Stimulated activated naive CD8-positive, alpha-beta T cell treated with anti-CD3 and anti-CD28 coated beads, Interleukin-15, Interleukin-2, amounts not matched to agents 100 ng/mL and 50 ng/mL, for 24 hours (primary cell): ENCODE results near the gene PI4K2A.
A peak's percentile ranks its signal among the peaks of the same experiment; 100 is the strongest.
"Not testable (repeated sequence)": the region's sequence is repeated elsewhere in the genome, so short reads cannot be mapped to it uniquely, and the experiment has no call there.

Experiments
- H3K27ac Mint-ChIP-seq: one replicate; pipeline ENCODE4 v1.8.0; 2021; ENCODE audit warnings: mild to moderate bottlenecking, mixed read lengths
- H3K27me3 Mint-ChIP-seq: one replicate; pipeline ENCODE4 v1.8.0; 2021; ENCODE audit warnings: mixed read lengths
- H3K36me3 Mint-ChIP-seq: one replicate; pipeline ENCODE4 v1.8.0; 2021; ENCODE audit warnings: low read depth, mixed read lengths
- H3K4me1 Mint-ChIP-seq: one replicate; pipeline ENCODE4 v1.8.0; 2021; ENCODE audit warnings: low read depth, mixed read lengths
- H3K4me3 Mint-ChIP-seq: one replicate; pipeline ENCODE4 v1.8.0; 2021; ENCODE audit warnings: mild to moderate bottlenecking, mixed read lengths
- H3K9me3 Mint-ChIP-seq: one replicate; pipeline ENCODE4 v1.8.0; 2021; ENCODE audit warnings: mixed read lengths

Gene PI4K2A

GRCh38 chr10:97618285-97618684, 22.2 kb upstream of the PI4K2A start:
- H3K36me3 Mint-ChIP-seq = no peaks in the 10 kb centered on the region
- no peaks in the 10 kb centered on the region for H3K4me1 Mint-ChIP-seq
- H3K27me3 Mint-ChIP-seq = no peaks in the 10 kb centered on the region
- no peak overlapping the region for H3K4me3 Mint-ChIP-seq
- H3K27ac Mint-ChIP-seq = no peak overlapping the region
- H3K9me3 Mint-ChIP-seq = no peaks in the 10 kb centered on the region

GRCh38 chr10:97618733-97619132, 21.7 kb upstream of the PI4K2A start:
- Mint-ChIP-seq H3K4me3 (no peak overlapping the region), H3K9me3 (no peaks in the 10 kb centered on the region), H3K27ac (no peak overlapping the region), H3K27me3 (no peaks in the 10 kb centered on the region), H3K4me1 (no peaks in the 10 kb centered on the region), H3K36me3 (no peaks in the 10 kb centered on the region)

GRCh38 chr10:97623277-97623676, 17.2 kb upstream of the PI4K2A start:
- Mint-ChIP-seq H3K27me3 (no peaks in the 10 kb centered on the region), H3K36me3 (no peaks in the 10 kb centered on the region), H3K4me1 (no peaks in the 10 kb centered on the region), H3K27ac (no peak overlapping the region), H3K4me3 (no peak overlapping the region), H3K9me3 (no peaks in the 10 kb centered on the region)

GRCh38 chr10:97627731-97628130, 12.7 kb upstream of the PI4K2A start:
- H3K4me3 Mint-ChIP-seq = no peak overlapping the region
- H3K9me3 Mint-ChIP-seq = no peaks in the 10 kb centered on the region
- no peak overlapping the region for H3K27ac Mint-ChIP-seq
- no peaks in the 10 kb centered on the region for H3K27me3 Mint-ChIP-seq
- no peaks in the 10 kb centered on the region for H3K36me3 Mint-ChIP-seq
- H3K4me1 Mint-ChIP-seq = peaks cover 5% of the 10 kb centered on the region

DNA sequence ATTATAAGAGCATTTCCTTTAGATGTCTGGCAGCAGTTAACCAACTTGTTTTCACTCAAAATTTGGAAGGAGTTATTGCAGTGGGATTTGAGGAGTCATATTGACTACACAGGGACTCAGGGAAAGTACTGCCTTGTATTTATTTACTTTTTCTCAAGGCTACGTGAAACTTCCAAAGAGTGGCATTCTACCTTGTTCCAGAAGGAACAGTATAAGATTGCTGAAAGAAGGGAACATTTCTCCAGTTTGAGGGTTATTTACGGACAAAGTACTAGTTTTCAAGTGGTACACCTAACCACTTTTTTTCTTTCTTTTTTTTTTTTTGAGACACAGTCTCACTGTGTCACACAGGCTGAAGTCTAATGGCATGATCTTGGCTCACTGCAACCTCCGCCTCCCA, 12.2 kb upstream of the PI4K2A start:
- Mint-ChIP-seq H3K4me1 (peaks cover 10% of the 10 kb centered on the region), H3K4me3 (no peak overlapping the region), H3K27me3 (no peaks in the 10 kb centered on the region), H3K36me3 (no peaks in the 10 kb centered on the region), H3K27ac (no peak overlapping the region), H3K9me3 (no peaks in the 10 kb centered on the region)

DNA sequence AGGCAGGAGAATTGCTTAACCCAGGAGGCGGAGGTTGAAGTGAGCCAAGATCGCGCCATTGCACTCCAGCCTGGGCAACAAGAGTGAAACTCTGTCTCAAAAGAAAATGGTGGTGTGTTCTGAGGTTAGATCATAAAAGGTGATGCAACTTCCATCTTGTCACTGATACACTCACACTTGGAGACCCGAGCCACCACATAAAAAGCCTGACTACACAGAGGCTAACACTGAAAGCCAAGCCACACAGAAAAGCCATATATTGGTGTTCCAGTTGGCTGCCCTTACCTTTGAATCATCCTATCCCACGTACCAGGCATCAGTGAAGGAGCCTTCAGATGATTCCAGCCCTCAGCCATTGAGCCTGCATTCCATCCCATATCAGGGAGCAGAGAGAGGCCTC, 11.2 kb upstream of the PI4K2A start:
- Mint-ChIP-seq H3K27me3 (no peaks in the 10 kb centered on the region), H3K27ac (no peak overlapping the region), H3K4me1 (peaks cover 18% of the 10 kb centered on the region), H3K9me3 (no peaks in the 10 kb centered on the region), H3K36me3 (no peaks in the 10 kb centered on the region), H3K4me3 (no peak overlapping the region)

GRCh38 chr10:97631098-97631497, 9.4 kb upstream of the PI4K2A start:
- no peaks in the 10 kb centered on the region for H3K27me3 Mint-ChIP-seq
- H3K4me3 Mint-ChIP-seq = no peak overlapping the region
- no peaks in the 10 kb centered on the region for H3K36me3 Mint-ChIP-seq
- peaks cover 18% of the 10 kb centered on the region for H3K4me1 Mint-ChIP-seq
- no peaks in the 10 kb centered on the region for H3K9me3 Mint-ChIP-seq
- no peak overlapping the region for H3K27ac Mint-ChIP-seq

- H3K27me3 Mint-ChIP-seq = no peaks in the 10 kb centered on the region
Observed at GRCh38 chr10:97632949-97633884, 7.3 kb upstream of the PI4K2A start, which contains the start of gene MORN4. TSS of gene MORN4 (minus strand) at chr10:97633500. CDS start at chr10:97619653, 13,847 bp downstream.

GRCh38 chr10:97633921-97634320, 6.5 kb upstream of the PI4K2A start:
- Mint-ChIP-seq H3K27ac (peak overlapping the region; percentile 93), H3K27me3 (no peaks in the 10 kb centered on the region), H3K4me1 (peaks cover 18% of the 10 kb centered on the region), H3K4me3 (peak overlapping the region; percentile 99), H3K36me3 (no peaks in the 10 kb centered on the region), H3K9me3 (no peaks in the 10 kb centered on the region)

More at GRCh38 chr10:97632949-97633884, 7.3 kb upstream of the PI4K2A start, which contains the start of gene MORN4:
- Mint-ChIP-seq H3K36me3 (no peaks in the 10 kb centered on the region), H3K4me1 (peaks cover 18% of the 10 kb centered on the region), H3K9me3 (no peaks in the 10 kb centered on the region), H3K27ac (peak within 1 kb of the TSS; percentile 93), H3K4me3 (peak within 1 kb of the TSS; percentile 99)

GRCh38 chr10:97635577-97635976, 4.9 kb upstream of the PI4K2A start:
- Mint-ChIP-seq H3K36me3 (no peaks in the 10 kb centered on the region), H3K4me1 (peaks cover 25% of the 10 kb centered on the region), H3K4me3 (no peak overlapping the region), H3K9me3 (no peaks in the 10 kb centered on the region), H3K27ac (no peak overlapping the region), H3K27me3 (no peaks in the 10 kb centered on the region)

GRCh38 chr10:97639090-97639489, 1.4 kb upstream of the PI4K2A start:
- not testable (repeated sequence) for H3K36me3 Mint-ChIP-seq, H3K9me3 Mint-ChIP-seq, H3K27me3 Mint-ChIP-seq, H3K27ac Mint-ChIP-seq
- H3K4me1 Mint-ChIP-seq = peaks cover 22% of the 10 kb centered on the region
- peak overlapping the region; percentile 8 for H3K4me3 Mint-ChIP-seq

- Mint-ChIP-seq H3K4me1 (peaks cover 22% of the 10 kb centered on the region), H3K27me3 (no peaks in the 10 kb centered on the region), H3K27ac (peak overlapping the region; percentile 81), H3K9me3 (no peaks in the 10 kb centered on the region), H3K36me3 (peaks cover 24% of the 10 kb centered on the region), H3K4me3 (peak overlapping the region; percentile 95)
Observed at GRCh38 chr10:97640868-97641811, 669 bp downstream of the PI4K2A start.

DNA sequence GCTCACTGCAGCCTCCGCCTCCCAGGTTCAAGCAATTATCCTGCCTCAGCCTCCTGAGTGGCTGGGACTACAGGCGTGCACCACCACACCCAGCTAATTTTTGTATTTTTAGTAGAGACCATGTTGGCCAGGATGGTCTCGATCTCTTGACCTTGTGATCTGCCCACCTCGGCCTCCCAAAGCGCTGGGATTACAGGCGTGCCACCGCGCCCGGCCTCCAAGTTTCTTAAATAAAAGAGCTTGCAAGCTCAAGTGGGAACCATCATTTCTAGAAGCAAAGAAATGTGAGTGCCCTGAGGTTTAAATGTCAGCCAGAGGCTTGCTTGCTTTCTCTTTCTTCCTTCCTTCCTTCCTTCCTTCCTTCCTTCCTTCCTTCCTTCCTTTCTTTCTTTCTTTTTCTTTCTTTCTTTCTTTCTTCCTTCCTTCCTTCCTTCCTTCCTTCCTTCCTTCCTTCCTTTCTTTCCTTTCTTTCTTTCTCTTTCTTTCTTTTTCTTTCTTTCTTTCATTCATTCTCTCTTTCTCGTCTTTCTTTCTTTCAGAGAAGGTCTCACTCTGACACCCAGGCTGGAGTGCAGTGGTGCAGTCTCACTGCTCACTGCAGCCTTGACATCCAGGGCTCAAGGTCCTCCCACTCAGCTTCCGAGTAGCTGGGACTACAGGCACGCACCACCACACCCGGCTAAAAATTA, 2.1 kb downstream of the PI4K2A start:
- H3K27ac Mint-ChIP-seq, H3K9me3 Mint-ChIP-seq, H3K27me3 Mint-ChIP-seq: not testable (repeated sequence)
- Mint-ChIP-seq H3K4me1 (peaks cover 26% of the 10 kb centered on the region), H3K36me3 (peaks cover 28% of the 10 kb centered on the region), H3K4me3 (peak overlapping the region; percentile 45)

- peaks cover 30% of the 10 kb centered on the region for H3K4me1 Mint-ChIP-seq
- H3K9me3 Mint-ChIP-seq = no peaks in the 10 kb centered on the region
- no peak overlapping the region for H3K27ac Mint-ChIP-seq
- peaks cover 30% of the 10 kb centered on the region for H3K36me3 Mint-ChIP-seq
- H3K4me3 Mint-ChIP-seq = no peak overlapping the region
- H3K27me3 Mint-ChIP-seq = no peaks in the 10 kb centered on the region
Observed at GRCh38 chr10:97643441-97643985, 3.0 kb downstream of the PI4K2A start.
